GM12891 (cell line): ENCODE data around the gene RHAG.

Experiments used
- POLR2A ChIP-seq: IDR thresholded peaks from 2 replicates; pipeline ENCODE4 v1.6.1; 2011; ENCODE audit warnings: low read depth, low read length, control low read depth
- POLR2AphosphoS5 ChIP-seq: IDR thresholded peaks from 2 replicates; pipeline ENCODE4 v1.6.1; 2011; ENCODE audit warnings: low read depth, low read length, control low read depth
- SPI1 ChIP-seq: IDR thresholded peaks from 2 replicates; pipeline ENCODE4 v1.6.1; 2011; ENCODE audit warnings: low read depth, low read length, control low read depth

GRCh38 chr6:49558238-49558637, 78.4 kb downstream of the RHAG start:
- TF ChIP-seq POLR2A (no peak), SPI1 (no peak), POLR2AphosphoS5 (no peak)
